Measurements from ENCODE around the gene ADARB1.

DNA sequence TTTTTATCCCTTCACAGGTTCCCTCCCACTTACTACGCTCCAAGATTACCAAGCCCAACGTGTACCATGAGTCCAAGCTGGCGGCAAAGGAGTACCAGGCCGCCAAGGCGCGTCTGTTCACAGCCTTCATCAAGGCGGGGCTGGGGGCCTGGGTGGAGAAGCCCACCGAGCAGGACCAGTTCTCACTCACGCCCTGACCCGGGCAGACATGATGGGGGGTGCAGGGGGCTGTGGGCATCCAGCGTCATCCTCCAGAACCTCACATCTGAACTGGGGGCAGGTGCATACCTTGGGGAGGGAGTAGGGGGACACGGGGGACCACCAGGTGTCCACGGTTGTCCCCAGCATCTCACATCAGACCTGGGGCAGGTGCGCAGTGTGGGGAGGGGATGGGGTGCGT lies 147.6 kb downstream of the ADARB1 start:
- TF ChIP-seq, protein P1, sequence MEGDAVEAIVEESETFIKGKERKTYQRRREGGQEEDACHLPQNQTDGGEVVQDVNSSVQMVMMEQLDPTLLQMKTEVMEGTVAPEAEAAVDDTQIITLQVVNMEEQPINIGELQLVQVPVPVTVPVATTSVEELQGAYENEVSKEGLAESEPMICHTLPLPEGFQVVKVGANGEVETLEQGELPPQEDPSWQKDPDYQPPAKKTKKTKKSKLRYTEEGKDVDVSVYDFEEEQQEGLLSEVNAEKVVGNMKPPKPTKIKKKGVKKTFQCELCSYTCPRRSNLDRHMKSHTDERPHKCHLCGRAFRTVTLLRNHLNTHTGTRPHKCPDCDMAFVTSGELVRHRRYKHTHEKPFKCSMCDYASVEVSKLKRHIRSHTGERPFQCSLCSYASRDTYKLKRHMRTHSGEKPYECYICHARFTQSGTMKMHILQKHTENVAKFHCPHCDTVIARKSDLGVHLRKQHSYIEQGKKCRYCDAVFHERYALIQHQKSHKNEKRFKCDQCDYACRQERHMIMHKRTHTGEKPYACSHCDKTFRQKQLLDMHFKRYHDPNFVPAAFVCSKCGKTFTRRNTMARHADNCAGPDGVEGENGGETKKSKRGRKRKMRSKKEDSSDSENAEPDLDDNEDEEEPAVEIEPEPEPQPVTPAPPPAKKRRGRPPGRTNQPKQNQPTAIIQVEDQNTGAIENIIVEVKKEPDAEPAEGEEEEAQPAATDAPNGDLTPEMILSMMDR (conservative IDR thresholded peaks at IDR 0.05), result no peak
- no peak for TF ChIP-seq ZFX (IDR thresholded peaks at IDR 0.05)

All from C4-2B (cell line).